Liver (tissue), 9 donors: ENCODE results near the gene ZNF326. TPM values are rescaled to one million over a fixed set of nuclear protein-coding genes. Genes with fewer than 3 reads are reported as not detected.
A peak's percentile ranks its signal among the peaks of the same experiment; 100 is the strongest.

Source experiments
- DNase-seq: peaks from one replicate; pipeline ENCODE4 v3.0.0-alpha.2; 2017; ENCODE audit warnings: low spot score
- H3K27ac ChIP-seq, 2 donors: one replicate each; pipeline ENCODE4 v1.7.0; 2013; ENCODE audit warnings: inconsistent platforms in 2 of 2, low read length in 2 of 2, control low read depth in 1 of 2, low read depth in 1 of 2, mild to moderate bottlenecking in 1 of 2
- H3K27me3 ChIP-seq, 4 donors: one replicate each; pipeline versions ENCODE4 v1.6.1 to v1.7.0; 2013; ENCODE audit warnings: low read length in 3 of 4, inconsistent platforms in 1 of 4, mild to moderate bottlenecking in 1 of 4, moderate library complexity in 1 of 4; ENCODE audit not compliant: control insufficient read depth in 4 of 4, insufficient read depth in 4 of 4
- H3K36me3 ChIP-seq, 4 donors: one replicate each; pipeline versions ENCODE4 v1.6.1 to v1.7.0; 2013; ENCODE audit warnings: low read length in 3 of 4, mild to moderate bottlenecking in 3 of 4, low read depth in 1 of 4, moderate library complexity in 1 of 4; ENCODE audit not compliant: control insufficient read depth in 4 of 4, insufficient read depth in 3 of 4
- H3K4me1 ChIP-seq, 4 donors: one replicate each; pipeline versions ENCODE4 v1.6.1 to v1.7.0; 2013; ENCODE audit warnings: low read length in 3 of 4, mild to moderate bottlenecking in 3 of 4, moderate library complexity in 1 of 4; ENCODE audit not compliant: control insufficient read depth in 4 of 4, insufficient read depth in 4 of 4
- H3K4me3 ChIP-seq, 3 donors: one replicate each; pipeline versions ENCODE4 v1.6.1 to v1.7.0; 2013; ENCODE audit warnings: low read length in 3 of 3, control low read depth in 1 of 3, low read depth in 1 of 3, mild to moderate bottlenecking in 1 of 3
- H3K9ac ChIP-seq, 2 donors: one replicate each; pipeline ENCODE4 v1.7.0; 2013; ENCODE audit warnings: low read length in 2 of 2, mild to moderate bottlenecking in 2 of 2, moderate library complexity in 2 of 2, control low read depth in 1 of 2, low read depth in 1 of 2
- H3K9me3 ChIP-seq, 4 donors: one replicate each; pipeline versions ENCODE4 v1.6.1 to v1.7.0; 2013; ENCODE audit warnings: low read length in 3 of 4; ENCODE audit not compliant: control insufficient read depth in 4 of 4
- EGR1 ChIP-seq, 2 donors: IDR thresholded peaks; 2 replicates each; pipeline ENCODE4 v1.6.1; 2016 to 2018; ENCODE audit warnings: antibody characterized with exemption in 2 of 2, low read depth in 2 of 2
- FOXA2 ChIP-seq: IDR thresholded peaks from 2 replicates; pipeline ENCODE4 v1.6.1; 2016; ENCODE audit warnings: antibody characterized with exemption
- GABPA ChIP-seq, 2 donors: IDR thresholded peaks in 1 of 2; conservative IDR thresholded peaks in 1 of 2; 2 replicates each; pipeline ENCODE4 v1.6.1; 2016; ENCODE audit warnings: antibody characterized with exemption in 2 of 2, mild to moderate bottlenecking in 1 of 2, moderate library complexity in 1 of 2
- JUND ChIP-seq, 2 donors: IDR thresholded peaks; 2 replicates each; pipeline ENCODE4 v1.6.1; 2016; ENCODE audit warnings: antibody characterized with exemption in 2 of 2
- RAD21 ChIP-seq, 2 donors: IDR thresholded peaks; 2 replicates each; pipeline ENCODE4 v1.6.1; 2016; ENCODE audit warnings: antibody characterized with exemption in 2 of 2, mild to moderate bottlenecking in 2 of 2
- SP1 ChIP-seq: IDR thresholded peaks from 2 replicates; pipeline ENCODE4 v1.6.1; 2018; ENCODE audit warnings: antibody characterized with exemption, mild to moderate bottlenecking
- WGBS: extraction: QIAGEN DNeasy Blood & Tissue Kit; methylation state at CpG from one replicate; pipeline ENCODE4 v1.1.7; 2013; 5-methylcytosine and 5-hydroxymethylcytosine counted together
- polyA plus RNA-seq, 2 donors: library from polyadenylated mRNA; stranded (reverse) in 1 of 2; unstranded in 1 of 2; fragments of 200-250 nt in 1 of 2; fragments of >200 nt in 1 of 2; fragmentation: Nextera tagmentation in 1 of 2; extraction: Ambion mirVana in 1 of 2; gene quantifications; one replicate each; pipeline versions ENCODE4 v1.2.1 to v1.2.3, GENCODE V29; 2013 to 2015
- total RNA-seq, 2 donors: library from RNA; depleted of rRNA; stranded (reverse); fragments of >200 nt; gene quantifications; one replicate each; pipeline ENCODE4 v1.2.3, GENCODE V29; 2014
- TF ChIP-seq, protein P1 (sequence below): fragments of 150-350 bp; IDR thresholded peaks from 2 replicates; pipeline ENCODE4 v1.5.1; 2017; ENCODE audit warnings: improper control_type of control experiment, low read depth, low read length; ENCODE audit not compliant: missing input control
- TF ChIP-seq, protein P2 (sequence below): IDR thresholded peaks from 2 replicates; pipeline ENCODE4 v1.6.1; 2016; ENCODE audit warnings: antibody characterized with exemption, mild to moderate bottlenecking
- TF ChIP-seq, protein P3 (sequence below): IDR thresholded peaks from 2 replicates; pipeline ENCODE4 v1.6.1; 2016; ENCODE audit warnings: antibody characterized with exemption
- donor health status: healthy.
- donor health status: healthy.
- donor health status: healthy.
- donor health status: healthy.
- donor health status: healthy.

Gene ZNF326
- total and polyA plus RNA-seq, 4 donors = 6.5 to 14.6 (median 10.9) TPM

DNA sequence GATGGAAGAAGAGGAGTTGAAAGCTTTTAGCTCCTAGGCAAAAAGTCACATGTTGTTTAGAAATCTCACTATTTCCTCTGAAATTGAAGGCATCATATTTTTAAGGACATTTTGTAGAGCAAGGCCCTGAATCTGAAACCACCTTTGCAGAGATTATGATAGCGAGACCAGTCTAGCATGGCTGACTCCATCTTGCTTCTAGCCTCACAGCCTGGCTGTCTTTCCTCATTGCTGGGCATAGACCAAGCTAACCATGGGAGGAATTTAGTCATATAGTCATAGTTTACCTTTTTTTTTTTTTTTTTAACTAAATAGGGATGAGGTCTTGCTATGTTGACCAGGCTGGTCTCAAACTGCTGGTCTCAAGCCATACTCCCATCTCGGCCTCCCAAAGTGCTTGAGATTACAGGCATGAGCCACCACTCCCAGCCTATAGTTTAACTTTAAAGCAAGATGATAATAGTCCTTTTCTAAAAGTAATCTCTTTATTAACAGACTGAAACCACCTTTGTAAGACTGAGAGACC, 42.2 kb upstream of the ZNF326 start:
- H3K4me1 ChIP-seq = peaks cover 5 to 16% (median 11%) of the 10 kb centered on the region in 4 donors
- H3K4me3 ChIP-seq = no peak overlapping the region
- H3K27me3 ChIP-seq = no peaks in the 10 kb centered on the region
- no peak for DNase-seq
- H3K27ac ChIP-seq = no peak overlapping the region
- no peaks in the 10 kb centered on the region for H3K9me3 ChIP-seq
- no peak for TF ChIP-seq EGR1 (IDR thresholded peaks at IDR 0.05; ENCODE audit: low read depth in 2 of 2)
- no peak for TF ChIP-seq RAD21 (IDR thresholded peaks at IDR 0.05)
- TF ChIP-seq FOXA2 = no peak
- TF ChIP-seq SP1 = no peak
- no peak for TF ChIP-seq GABPA (IDR thresholded peaks at IDR 0.05 in 1 of 2, conservative IDR thresholded peaks at IDR 0.05 in 1 of 2)
- TF ChIP-seq, protein P1, sequence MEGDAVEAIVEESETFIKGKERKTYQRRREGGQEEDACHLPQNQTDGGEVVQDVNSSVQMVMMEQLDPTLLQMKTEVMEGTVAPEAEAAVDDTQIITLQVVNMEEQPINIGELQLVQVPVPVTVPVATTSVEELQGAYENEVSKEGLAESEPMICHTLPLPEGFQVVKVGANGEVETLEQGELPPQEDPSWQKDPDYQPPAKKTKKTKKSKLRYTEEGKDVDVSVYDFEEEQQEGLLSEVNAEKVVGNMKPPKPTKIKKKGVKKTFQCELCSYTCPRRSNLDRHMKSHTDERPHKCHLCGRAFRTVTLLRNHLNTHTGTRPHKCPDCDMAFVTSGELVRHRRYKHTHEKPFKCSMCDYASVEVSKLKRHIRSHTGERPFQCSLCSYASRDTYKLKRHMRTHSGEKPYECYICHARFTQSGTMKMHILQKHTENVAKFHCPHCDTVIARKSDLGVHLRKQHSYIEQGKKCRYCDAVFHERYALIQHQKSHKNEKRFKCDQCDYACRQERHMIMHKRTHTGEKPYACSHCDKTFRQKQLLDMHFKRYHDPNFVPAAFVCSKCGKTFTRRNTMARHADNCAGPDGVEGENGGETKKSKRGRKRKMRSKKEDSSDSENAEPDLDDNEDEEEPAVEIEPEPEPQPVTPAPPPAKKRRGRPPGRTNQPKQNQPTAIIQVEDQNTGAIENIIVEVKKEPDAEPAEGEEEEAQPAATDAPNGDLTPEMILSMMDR = no peak
- no peak for TF ChIP-seq JUND (IDR thresholded peaks at IDR 0.05)
- TF ChIP-seq, protein P2, sequence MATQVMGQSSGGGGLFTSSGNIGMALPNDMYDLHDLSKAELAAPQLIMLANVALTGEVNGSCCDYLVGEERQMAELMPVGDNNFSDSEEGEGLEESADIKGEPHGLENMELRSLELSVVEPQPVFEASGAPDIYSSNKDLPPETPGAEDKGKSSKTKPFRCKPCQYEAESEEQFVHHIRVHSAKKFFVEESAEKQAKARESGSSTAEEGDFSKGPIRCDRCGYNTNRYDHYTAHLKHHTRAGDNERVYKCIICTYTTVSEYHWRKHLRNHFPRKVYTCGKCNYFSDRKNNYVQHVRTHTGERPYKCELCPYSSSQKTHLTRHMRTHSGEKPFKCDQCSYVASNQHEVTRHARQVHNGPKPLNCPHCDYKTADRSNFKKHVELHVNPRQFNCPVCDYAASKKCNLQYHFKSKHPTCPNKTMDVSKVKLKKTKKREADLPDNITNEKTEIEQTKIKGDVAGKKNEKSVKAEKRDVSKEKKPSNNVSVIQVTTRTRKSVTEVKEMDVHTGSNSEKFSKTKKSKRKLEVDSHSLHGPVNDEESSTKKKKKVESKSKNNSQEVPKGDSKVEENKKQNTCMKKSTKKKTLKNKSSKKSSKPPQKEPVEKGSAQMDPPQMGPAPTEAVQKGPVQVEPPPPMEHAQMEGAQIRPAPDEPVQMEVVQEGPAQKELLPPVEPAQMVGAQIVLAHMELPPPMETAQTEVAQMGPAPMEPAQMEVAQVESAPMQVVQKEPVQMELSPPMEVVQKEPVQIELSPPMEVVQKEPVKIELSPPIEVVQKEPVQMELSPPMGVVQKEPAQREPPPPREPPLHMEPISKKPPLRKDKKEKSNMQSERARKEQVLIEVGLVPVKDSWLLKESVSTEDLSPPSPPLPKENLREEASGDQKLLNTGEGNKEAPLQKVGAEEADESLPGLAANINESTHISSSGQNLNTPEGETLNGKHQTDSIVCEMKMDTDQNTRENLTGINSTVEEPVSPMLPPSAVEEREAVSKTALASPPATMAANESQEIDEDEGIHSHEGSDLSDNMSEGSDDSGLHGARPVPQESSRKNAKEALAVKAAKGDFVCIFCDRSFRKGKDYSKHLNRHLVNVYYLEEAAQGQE = no peak
- TF ChIP-seq, protein P3, sequence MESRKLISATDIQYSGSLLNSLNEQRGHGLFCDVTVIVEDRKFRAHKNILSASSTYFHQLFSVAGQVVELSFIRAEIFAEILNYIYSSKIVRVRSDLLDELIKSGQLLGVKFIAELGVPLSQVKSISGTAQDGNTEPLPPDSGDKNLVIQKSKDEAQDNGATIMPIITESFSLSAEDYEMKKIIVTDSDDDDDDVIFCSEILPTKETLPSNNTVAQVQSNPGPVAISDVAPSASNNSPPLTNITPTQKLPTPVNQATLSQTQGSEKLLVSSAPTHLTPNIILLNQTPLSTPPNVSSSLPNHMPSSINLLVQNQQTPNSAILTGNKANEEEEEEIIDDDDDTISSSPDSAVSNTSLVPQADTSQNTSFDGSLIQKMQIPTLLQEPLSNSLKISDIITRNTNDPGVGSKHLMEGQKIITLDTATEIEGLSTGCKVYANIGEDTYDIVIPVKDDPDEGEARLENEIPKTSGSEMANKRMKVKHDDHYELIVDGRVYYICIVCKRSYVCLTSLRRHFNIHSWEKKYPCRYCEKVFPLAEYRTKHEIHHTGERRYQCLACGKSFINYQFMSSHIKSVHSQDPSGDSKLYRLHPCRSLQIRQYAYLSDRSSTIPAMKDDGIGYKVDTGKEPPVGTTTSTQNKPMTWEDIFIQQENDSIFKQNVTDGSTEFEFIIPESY = no peak
- H3K36me3 ChIP-seq = no peaks in the 10 kb centered on the region
- H3K9ac ChIP-seq = no peak overlapping the region
- 95% methylated on average over 2 of the region's 2 CpGs for WGBS

DNA sequence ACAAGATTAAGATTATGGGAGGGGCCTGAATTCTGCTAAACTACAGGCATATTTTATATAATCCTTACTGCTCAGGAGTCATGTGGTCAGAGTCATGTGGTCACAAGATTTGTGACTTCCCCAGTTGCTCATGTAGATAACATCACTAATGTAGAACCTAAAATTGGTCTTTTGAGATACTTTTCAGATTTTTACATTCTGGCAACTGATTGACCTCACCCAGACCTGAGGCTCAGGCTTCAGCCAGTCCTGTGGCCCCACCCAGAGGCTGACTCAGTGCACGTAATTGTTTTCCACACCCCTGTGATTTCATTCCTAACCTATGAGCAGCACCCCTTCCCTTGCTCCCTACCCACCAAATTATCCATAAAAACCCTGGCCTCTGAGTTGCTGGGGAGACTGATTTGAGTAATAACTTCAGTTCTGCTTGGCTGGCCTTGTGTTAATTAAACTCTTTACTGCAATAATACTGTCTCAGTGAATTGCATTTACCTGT, 41.7 kb upstream of the ZNF326 start:
- H3K4me1 ChIP-seq = peaks cover 4 to 16% (median 11%) of the 10 kb centered on the region in 4 donors
- H3K4me3 ChIP-seq = no peak overlapping the region
- H3K27ac ChIP-seq = no peak overlapping the region
- 36% methylated on average over 1 of the region's 1 CpG for WGBS
- peak; percentile 48 for DNase-seq
- no peaks in the 10 kb centered on the region for H3K27me3 ChIP-seq
- no peaks in the 10 kb centered on the region for H3K36me3 ChIP-seq
- no peak overlapping the region for H3K9ac ChIP-seq
- TF ChIP-seq RAD21 (IDR thresholded peaks at IDR 0.05) = peak; percentile 83 to 85
- TF ChIP-seq, protein P1 = peak; percentile 34
- TF ChIP-seq, protein P3 = no peak
- H3K9me3 ChIP-seq = no peaks in the 10 kb centered on the region
